Right lobe of liver (tissue), 4 donors: ENCODE data around the gene PTPN3.

Experiments
- POLR2A ChIP-seq: fragments of 450-650 bp; IDR thresholded peaks from one replicate; pipeline ENCODE4 v1.6.1; 2017; ENCODE audit warnings: antibody characterized with exemption, mild to moderate bottlenecking
- TF ChIP-seq, protein P1 (sequence below), 4 donors: fragments of 200-600 bp in 3 of 4; fragments of 450-650 bp in 1 of 4; IDR thresholded peaks; one replicate each; pipeline versions ENCODE4 v1.5.1 to v1.8.0; 2016 to 2022; ENCODE audit warnings: antibody characterized with exemption in 4 of 4, mild to moderate bottlenecking in 2 of 4
- donor health status: DM: no; HTN: no; CAD: no.
- donor health status: DM: no; HTN: no; CAD: no.
- donor health status: DM: no; HTN: yes; CAD: no.

DNA sequence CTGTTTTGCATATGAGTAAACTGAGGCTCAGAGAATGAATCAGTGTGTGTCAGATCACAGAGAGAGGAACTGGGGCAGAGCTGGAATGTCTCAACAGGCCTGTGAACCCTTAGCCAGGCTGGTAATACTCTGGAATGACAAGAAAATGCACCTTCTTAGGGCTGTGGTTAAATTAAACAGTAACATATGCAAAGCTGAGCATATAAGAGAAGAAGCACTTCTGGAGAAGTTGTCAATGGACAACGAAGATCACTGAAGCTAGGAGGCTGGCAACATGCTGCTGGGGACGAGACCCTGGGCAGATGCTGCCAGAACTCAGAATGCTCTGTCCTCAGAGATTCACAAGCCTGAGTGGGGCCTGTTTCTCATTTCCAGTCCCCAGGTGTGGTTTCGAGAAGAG lies 112.6 kb downstream of the PTPN3 start:
- TF ChIP-seq, protein P1, sequence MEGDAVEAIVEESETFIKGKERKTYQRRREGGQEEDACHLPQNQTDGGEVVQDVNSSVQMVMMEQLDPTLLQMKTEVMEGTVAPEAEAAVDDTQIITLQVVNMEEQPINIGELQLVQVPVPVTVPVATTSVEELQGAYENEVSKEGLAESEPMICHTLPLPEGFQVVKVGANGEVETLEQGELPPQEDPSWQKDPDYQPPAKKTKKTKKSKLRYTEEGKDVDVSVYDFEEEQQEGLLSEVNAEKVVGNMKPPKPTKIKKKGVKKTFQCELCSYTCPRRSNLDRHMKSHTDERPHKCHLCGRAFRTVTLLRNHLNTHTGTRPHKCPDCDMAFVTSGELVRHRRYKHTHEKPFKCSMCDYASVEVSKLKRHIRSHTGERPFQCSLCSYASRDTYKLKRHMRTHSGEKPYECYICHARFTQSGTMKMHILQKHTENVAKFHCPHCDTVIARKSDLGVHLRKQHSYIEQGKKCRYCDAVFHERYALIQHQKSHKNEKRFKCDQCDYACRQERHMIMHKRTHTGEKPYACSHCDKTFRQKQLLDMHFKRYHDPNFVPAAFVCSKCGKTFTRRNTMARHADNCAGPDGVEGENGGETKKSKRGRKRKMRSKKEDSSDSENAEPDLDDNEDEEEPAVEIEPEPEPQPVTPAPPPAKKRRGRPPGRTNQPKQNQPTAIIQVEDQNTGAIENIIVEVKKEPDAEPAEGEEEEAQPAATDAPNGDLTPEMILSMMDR (IDR thresholded peaks at IDR 0.05): no peak
- no peak for TF ChIP-seq POLR2A
